Measurements from ENCODE around the gene RNF169. TPM values are rescaled to one million over a fixed set of nuclear protein-coding genes. Genes with fewer than 3 reads are reported as not detected.

Gene RNF169
- total and polyA plus RNA-seq, 8 donors, result 19.4 to 23.6 (median 22.2) TPM

DNA sequence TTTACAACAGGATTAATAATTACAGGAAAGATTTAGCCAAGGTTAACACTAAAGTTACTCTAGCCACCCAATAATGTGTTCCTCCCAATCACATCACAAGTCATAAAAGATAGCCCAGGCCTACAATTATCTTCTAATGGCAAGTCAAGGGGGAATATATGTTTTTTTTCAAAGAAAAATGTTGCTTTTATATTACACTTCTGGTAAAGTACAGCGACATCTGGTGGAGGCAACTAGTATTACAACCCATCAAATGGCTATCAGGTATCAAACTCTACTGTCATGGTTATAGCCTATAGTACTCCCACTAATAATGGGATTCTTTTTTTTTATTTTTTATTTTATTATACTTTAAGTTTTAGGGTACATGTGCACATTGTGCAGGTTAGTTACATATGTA lies 128.5 kb downstream of the RNF169 start:
- TF ChIP-seq CTCF (IDR thresholded peaks at IDR 0.05), result peak; percentile 31 to 35
- H3K27me3 ChIP-seq, result no peaks in the 10 kb centered on the region
- H3K4me1 ChIP-seq, result no peaks in the 10 kb centered on the region
- H3K4me3 ChIP-seq, result no peak overlapping the region
- no peak overlapping the region for H3K27ac ChIP-seq
- no peak for ATAC-seq
- H3K9me3 ChIP-seq, result peaks cover 0 to 50% of the 10 kb centered on the region in 2 donors
- peaks cover 0 to 52% of the 10 kb centered on the region in 2 donors for H3K36me3 ChIP-seq
- intact Hi-C loops (cut with DNase I), result no loop called here
- no peak for DNase-seq

Small RNA genes lying within 50 kb of the gene (microRNA-seq; reads per million reads assigned to microRNA genes)
- 0 reads per million in 2 donors for gene MIR4696

Other genes with a start within 250 kb of the RNF169 start
- 10 to 100 TPM; 15.0 to 22.7 TPM for gene POLD3, start 156.3 kb upstream of the RNF169 start, total RNA-seq
- 10 to 100 TPM; 29.7 to 41.0 (median 34.5) TPM for gene POLD3, start 156.3 kb upstream of the RNF169 start, polyA plus RNA-seq (ENCODE audit: insufficient read length in 6 of 6)
- gene CHRDL2, start 17.4 kb upstream of the RNF169 start, total RNA-seq, result 1 to 10 TPM; 1.3 to 5.2 TPM
- gene CHRDL2, start 17.4 kb upstream of the RNF169 start, polyA plus RNA-seq (ENCODE audit: insufficient read length in 6 of 6), result under 1 TPM; 0.48 to 0.82 (median 0.60) TPM
- gene XRRA1, start 200.2 kb downstream of the RNF169 start, total RNA-seq, result 10 to 100 TPM; 11.7 to 19.8 TPM
- gene XRRA1, start 200.2 kb downstream of the RNF169 start, polyA plus RNA-seq (ENCODE audit: insufficient read length in 6 of 6), result 10 to 100 TPM in 5 of 6 donors, 1 to 10 TPM in 1; 8.4 to 21.3 (median 16.7) TPM
- 100 to 1,000 TPM; 173 to 231 TPM for gene SPCS2, start 200.4 kb downstream of the RNF169 start, total RNA-seq
- 100 to 1,000 TPM; 160 to 202 (median 173) TPM for gene SPCS2, start 200.4 kb downstream of the RNF169 start, polyA plus RNA-seq (ENCODE audit: insufficient read length in 6 of 6)
- 10 to 100 TPM in 1 of 2 donors, 1 to 10 TPM in 1; 9.7 to 12.0 TPM for gene NEU3, start 240.1 kb downstream of the RNF169 start, total RNA-seq
- gene NEU3, start 240.1 kb downstream of the RNF169 start, polyA plus RNA-seq (ENCODE audit: insufficient read length in 6 of 6), result 10 to 100 TPM; 14.1 to 15.3 (median 14.9) TPM

Data from left lung (tissue), 10 donors.